ENCODE results near the gene CDH23.

CDH23 gene

DNA sequence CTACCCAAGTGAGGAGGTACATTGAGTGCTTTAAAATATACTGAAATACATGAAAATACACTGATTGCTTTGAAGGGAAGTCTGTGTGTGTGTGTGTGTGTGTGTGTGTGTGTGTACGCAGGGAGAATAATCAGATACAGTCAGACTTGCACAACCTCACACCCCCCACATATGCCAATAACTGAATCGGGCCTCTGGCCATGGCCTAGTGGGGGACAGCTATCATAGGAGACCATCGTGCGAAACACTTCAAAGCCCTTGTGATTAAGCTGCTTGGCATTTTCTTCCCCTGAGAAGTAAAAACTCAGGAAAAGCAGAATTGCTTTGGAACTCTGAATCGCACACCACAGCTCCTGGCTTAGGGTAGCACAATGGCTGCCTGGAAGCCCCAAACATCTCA lies 187.7 kb downstream of the CDH23 start:
- Histone ChIP-seq H3K27ac (ENCODE audit: low read length) (no peak overlapping the region), H3F3A (ENCODE audit: insufficient read depth, low read length) (no peaks in the 10 kb centered on the region), H2AFZ (ENCODE audit: low read length) (no peak overlapping the region), H3K9ac (ENCODE audit: low read length) (no peak overlapping the region), H3K4me2 (ENCODE audit: low read depth, low read length) (no peak overlapping the region), H3K4me3 (ENCODE audit: low read length) (no peak overlapping the region), H3K4me1 (ENCODE audit: low read length) (no peaks in the 10 kb centered on the region; the same call in 1 of the 2 replicates), H3K79me2 (ENCODE audit: low read length) (no peaks in the 10 kb centered on the region), H3K36me3 (replicated peaks; ENCODE audit: insufficient read depth, low read length) (no peaks in the 10 kb centered on the region), H3K9me3 (replicated peaks; ENCODE audit: insufficient read depth, low read length) (no peaks in the 10 kb centered on the region), H3K27me3 (replicated peaks; ENCODE audit: insufficient read depth, low read length) (peaks cover 23% of the 10 kb centered on the region; the same call in 1 of the 2 replicates), H4K20me1 (ENCODE audit: insufficient read depth, low read length) (no peaks in the 10 kb centered on the region), H3K9me2 (replicated peaks; ENCODE audit: insufficient read depth, low read length) (no peaks in the 10 kb centered on the region)
- DNase-seq, result no peak
- TF ChIP-seq EZH2phosphoT487 (IDR thresholded peaks at IDR 0.05; ENCODE audit: low read length) (no peak), EZH2 (optimal IDR thresholded peaks at IDR 0.05; ENCODE audit: low read depth, low read length) (no peak)
- TF ChIP-seq, protein P1, sequence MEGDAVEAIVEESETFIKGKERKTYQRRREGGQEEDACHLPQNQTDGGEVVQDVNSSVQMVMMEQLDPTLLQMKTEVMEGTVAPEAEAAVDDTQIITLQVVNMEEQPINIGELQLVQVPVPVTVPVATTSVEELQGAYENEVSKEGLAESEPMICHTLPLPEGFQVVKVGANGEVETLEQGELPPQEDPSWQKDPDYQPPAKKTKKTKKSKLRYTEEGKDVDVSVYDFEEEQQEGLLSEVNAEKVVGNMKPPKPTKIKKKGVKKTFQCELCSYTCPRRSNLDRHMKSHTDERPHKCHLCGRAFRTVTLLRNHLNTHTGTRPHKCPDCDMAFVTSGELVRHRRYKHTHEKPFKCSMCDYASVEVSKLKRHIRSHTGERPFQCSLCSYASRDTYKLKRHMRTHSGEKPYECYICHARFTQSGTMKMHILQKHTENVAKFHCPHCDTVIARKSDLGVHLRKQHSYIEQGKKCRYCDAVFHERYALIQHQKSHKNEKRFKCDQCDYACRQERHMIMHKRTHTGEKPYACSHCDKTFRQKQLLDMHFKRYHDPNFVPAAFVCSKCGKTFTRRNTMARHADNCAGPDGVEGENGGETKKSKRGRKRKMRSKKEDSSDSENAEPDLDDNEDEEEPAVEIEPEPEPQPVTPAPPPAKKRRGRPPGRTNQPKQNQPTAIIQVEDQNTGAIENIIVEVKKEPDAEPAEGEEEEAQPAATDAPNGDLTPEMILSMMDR (IDR thresholded peaks at IDR 0.05; ENCODE audit: low read length), result no peak

DNA sequence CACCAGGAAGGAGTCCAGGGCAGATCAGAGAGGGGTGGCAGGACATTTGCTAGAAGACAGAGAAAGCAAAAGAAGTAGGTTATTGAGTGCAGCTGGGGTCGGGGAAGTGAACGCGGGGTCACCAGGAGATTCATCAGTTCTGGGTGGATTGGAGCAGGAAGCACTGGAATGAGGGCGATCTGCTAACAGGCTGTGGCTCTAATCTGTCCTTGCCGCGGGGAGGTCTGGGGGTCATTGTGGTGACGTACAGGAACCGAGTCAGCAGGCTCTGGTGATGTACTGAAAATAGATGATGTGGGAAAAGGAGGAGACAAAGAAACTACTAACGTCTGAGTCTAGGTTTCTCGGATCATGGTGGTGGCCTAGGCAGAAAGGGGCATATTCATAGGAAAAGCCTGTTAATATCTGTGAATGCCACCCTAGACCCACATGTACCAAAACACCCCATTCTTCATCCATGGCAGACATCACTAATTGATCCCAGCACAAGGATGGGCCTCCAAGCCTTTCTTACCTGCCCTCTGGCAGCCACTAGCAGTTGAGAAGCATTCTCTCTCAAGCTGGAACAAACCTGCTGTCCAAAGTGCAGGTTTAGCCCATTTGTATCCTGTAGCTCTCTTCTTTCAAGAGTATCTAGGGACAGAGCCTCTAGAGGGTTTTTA lies 188.3 kb downstream of the CDH23 start:
- DNase-seq, result no peak

DNA sequence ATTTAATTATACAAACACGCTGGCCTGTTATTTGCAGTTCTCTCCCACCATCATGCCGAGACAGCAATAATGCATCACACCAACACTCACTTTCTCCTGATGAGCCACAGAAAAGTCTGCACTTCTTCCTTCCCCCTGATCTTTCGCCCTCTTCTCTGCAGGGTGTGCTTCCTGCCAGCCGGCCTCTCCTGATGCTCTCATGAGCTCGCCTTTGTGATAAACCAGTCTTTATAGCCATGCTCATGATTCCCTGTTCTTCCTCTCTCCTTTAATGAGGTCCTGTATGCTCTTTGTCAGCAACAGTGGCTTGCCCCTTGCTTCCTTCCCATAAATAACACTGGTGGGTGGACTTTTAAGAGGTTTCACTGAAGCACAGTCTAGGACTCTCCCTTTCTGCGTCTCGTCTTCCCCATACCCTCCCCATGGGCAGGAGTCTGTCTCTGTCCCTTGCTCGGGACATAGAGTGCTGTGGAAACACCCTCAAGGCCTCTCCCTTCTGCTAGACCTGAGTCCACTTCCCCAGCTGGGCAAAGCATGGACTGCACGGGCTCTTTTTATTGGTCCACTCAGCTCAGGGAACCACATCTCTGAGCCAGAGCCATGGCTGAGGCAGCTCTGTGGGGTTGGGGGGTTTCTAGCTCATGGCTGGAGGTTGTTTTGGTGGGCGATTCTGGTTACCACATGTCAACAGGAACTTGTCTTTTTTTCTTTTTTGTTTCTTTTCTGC lies 189.0 kb downstream of the CDH23 start:
- Histone ChIP-seq H3K9me2 (replicated peaks; ENCODE audit: insufficient read depth, low read length) (no peaks in the 10 kb centered on the region), H3K9ac (ENCODE audit: low read length) (no peak overlapping the region), H3K27ac (ENCODE audit: low read length) (no peak overlapping the region), H3K4me1 (ENCODE audit: low read length) (no peaks in the 10 kb centered on the region; the same call in 1 of the 2 replicates), H3K4me2 (ENCODE audit: low read depth, low read length) (no peak overlapping the region), H3K9me3 (replicated peaks; ENCODE audit: insufficient read depth, low read length) (no peaks in the 10 kb centered on the region), H3F3A (ENCODE audit: insufficient read depth, low read length) (no peaks in the 10 kb centered on the region), H3K36me3 (replicated peaks; ENCODE audit: insufficient read depth, low read length) (no peaks in the 10 kb centered on the region), H4K20me1 (ENCODE audit: insufficient read depth, low read length) (no peaks in the 10 kb centered on the region), H3K4me3 (ENCODE audit: low read length) (no peak overlapping the region), H2AFZ (ENCODE audit: low read length) (no peak overlapping the region), H3K27me3 (replicated peaks; ENCODE audit: insufficient read depth, low read length) (peaks cover 27% of the 10 kb centered on the region), H3K79me2 (ENCODE audit: low read length) (no peaks in the 10 kb centered on the region)
- DNase-seq, result no peak
- no peak for TF ChIP-seq EZH2 (optimal IDR thresholded peaks at IDR 0.05; ENCODE audit: low read depth, low read length)
- TF ChIP-seq, protein P1 (IDR thresholded peaks at IDR 0.05; ENCODE audit: low read length), result no peak
- no peak for TF ChIP-seq EZH2phosphoT487 (IDR thresholded peaks at IDR 0.05; ENCODE audit: low read length)

More for the DNA sequence above, 188.3 kb downstream of the CDH23 start:
- Histone ChIP-seq H3K27me3 (replicated peaks; ENCODE audit: insufficient read depth, low read length) (peaks cover 22% of the 10 kb centered on the region), H3F3A (ENCODE audit: insufficient read depth, low read length) (no peaks in the 10 kb centered on the region), H3K27ac (ENCODE audit: low read length) (no peak overlapping the region), H3K4me1 (ENCODE audit: low read length) (no peaks in the 10 kb centered on the region; the same call in 1 of the 2 replicates), H2AFZ (ENCODE audit: low read length) (no peak overlapping the region), H3K9ac (ENCODE audit: low read length) (no peak overlapping the region), H4K20me1 (ENCODE audit: insufficient read depth, low read length) (no peaks in the 10 kb centered on the region), H3K4me2 (ENCODE audit: low read depth, low read length) (no peak overlapping the region), H3K79me2 (ENCODE audit: low read length) (no peaks in the 10 kb centered on the region), H3K36me3 (replicated peaks; ENCODE audit: insufficient read depth, low read length) (no peaks in the 10 kb centered on the region), H3K9me3 (replicated peaks; ENCODE audit: insufficient read depth, low read length) (no peaks in the 10 kb centered on the region), H3K4me3 (ENCODE audit: low read length) (no peak overlapping the region), H3K9me2 (replicated peaks; ENCODE audit: insufficient read depth, low read length) (no peaks in the 10 kb centered on the region)
- TF ChIP-seq EZH2 (optimal IDR thresholded peaks at IDR 0.05; ENCODE audit: low read depth, low read length), result no peak
- TF ChIP-seq, protein P1 (IDR thresholded peaks at IDR 0.05; ENCODE audit: low read length), result no peak
- no peak for TF ChIP-seq EZH2phosphoT487 (IDR thresholded peaks at IDR 0.05; ENCODE audit: low read length)

All from MM.1S (cell line).